NOMO-1 (cell line): ENCODE results near the gene SNX14.
A peak's percentile ranks its signal among the peaks of the same experiment; 100 is the strongest.
"Not testable (repeated sequence)": the region's sequence is repeated elsewhere in the genome, so short reads cannot be mapped to it uniquely, and the experiment has no call there.

Experiments
- DNase-seq, 2 experiments: peaks; one replicate each; lab custom pipeline; 2025; ENCODE audit not compliant: unreplicated experiment in 2 of 2; lab: John Stamatoyannopoulos, UW

Gene SNX14

GRCh38 chr6:85593438-85594196 lies at the start of gene SNX14:
SNX14 (minus strand) TSS chr6:85593858; CDS start chr6:85593718, 140 bp downstream.
- peak; percentile 89 to 96 for DNase-seq

- DNase-seq, result peak; percentile 94 to 97
Measured at GRCh38 chr6:85642774-85643536, 49.3 kb upstream of the SNX14 start, which contains the start of gene SYNCRIP. SYNCRIP (minus strand) TSS chr6:85642886; CDS start chr6:85641439, 1,447 bp downstream.

GRCh38 chr6:85641897-85642773 lies 48.5 kb upstream of the SNX14 start:
- DNase-seq, result peak; percentile 60 to 69

- no peak for DNase-seq
Measured at GRCh38 chr6:85641522-85641896, 47.9 kb upstream of the SNX14 start.

GRCh38 chr6:85640821-85641220 lies 47.2 kb upstream of the SNX14 start:
- DNase-seq, result no peak

- no peak for DNase-seq
Measured at GRCh38 chr6:85637579-85637978, 43.9 kb upstream of the SNX14 start.

GRCh38 chr6:85632164-85632942 lies 38.7 kb upstream of the SNX14 start:
- no peak for DNase-seq

GRCh38 chr6:85631117-85631516 lies 37.5 kb upstream of the SNX14 start:
- not testable (repeated sequence) for DNase-seq

- DNase-seq, result no peak
Measured at GRCh38 chr6:85628353-85628752, 34.7 kb upstream of the SNX14 start.

GRCh38 chr6:85620308-85620707 lies 26.6 kb upstream of the SNX14 start:
- DNase-seq, result no peak

GRCh38 chr6:85614780-85615179 lies 21.1 kb upstream of the SNX14 start:
- no peak for DNase-seq

GRCh38 chr6:85612690-85613474 lies 19.2 kb upstream of the SNX14 start:
- DNase-seq, result no peak

GRCh38 chr6:85610182-85610895 lies 16.7 kb upstream of the SNX14 start:
- DNase-seq, result no peak

- no peak for DNase-seq
Measured at GRCh38 chr6:85602100-85602499, 8.4 kb upstream of the SNX14 start.

GRCh38 chr6:85600713-85601313 lies 7.2 kb upstream of the SNX14 start:
- no peak for DNase-seq

GRCh38 chr6:85594197-85594930 lies 706 bp upstream of the SNX14 start:
- peak; percentile 43 to 56 for DNase-seq

- no peak for DNase-seq
Measured at GRCh38 chr6:85592033-85592432, 1.6 kb downstream of the SNX14 start.

- no peak for DNase-seq
Measured at GRCh38 chr6:85591207-85591606, 2.5 kb downstream of the SNX14 start.
